Stimulated activated CD4-positive, alpha-beta T cell treated with anti-CD3 and anti-CD28 coated beads, Interleukin-4, amount 100 ng/mL, for 1 hour (primary cell): Measurements from ENCODE around the gene MORN5.

Experiments used
- DNase-seq: peaks from one replicate; pipeline ENCODE4 v3.0.0-alpha.2; 2020

The MORN5 gene

GRCh38 chr9:122125158-122125508 lies 34.6 kb upstream of the MORN5 start:
- DNase-seq, result peak; percentile 80

- no peak for DNase-seq
These were observed 34.0 kb upstream of the MORN5 start for GRCh38 chr9:122125509-122126330.

DNA sequence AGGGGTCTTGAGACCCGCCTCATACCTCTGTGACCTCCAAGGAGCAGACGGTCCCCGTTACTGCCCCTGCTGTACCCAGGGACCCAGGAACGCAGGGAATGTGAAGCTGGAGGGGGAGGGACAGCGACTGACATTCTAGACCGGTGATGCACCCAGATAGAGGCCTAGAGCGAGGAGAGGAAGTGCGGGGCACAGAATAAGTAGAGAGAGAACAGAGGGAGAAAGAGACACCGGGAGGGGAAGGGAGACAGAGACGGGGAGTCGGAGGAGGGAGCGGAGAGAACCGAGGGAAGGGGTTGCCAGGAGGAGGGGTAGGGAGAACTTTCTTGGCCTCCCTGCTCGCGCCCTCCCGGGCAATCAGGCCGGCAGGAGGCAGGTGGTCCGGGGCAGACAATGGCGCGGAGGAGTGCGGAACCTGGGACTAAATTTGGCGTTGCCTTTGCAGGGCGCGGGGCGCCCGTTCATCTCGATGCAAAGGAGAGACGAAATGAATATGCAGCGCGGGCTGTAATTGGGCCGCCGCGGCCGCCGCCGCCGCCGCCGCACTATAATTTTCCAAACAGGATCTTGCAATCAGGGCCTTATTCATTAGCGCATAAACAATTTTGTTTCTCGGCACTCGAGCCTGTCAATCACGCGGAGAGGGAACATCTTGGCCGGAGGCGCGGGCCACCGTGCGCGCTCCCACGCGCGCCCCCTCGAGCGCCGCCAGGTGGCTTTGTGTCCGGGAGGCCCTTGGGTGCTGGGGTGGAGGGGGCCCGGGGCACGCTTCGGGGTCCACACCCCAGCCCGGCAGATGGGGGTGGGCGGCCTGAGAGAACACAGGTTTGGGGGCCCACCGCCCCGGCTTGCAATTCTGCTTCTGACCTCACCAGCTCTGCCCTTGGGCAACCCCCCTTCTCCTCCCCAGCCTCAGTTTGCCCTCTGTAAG lies 33.1 kb upstream of the MORN5 start:
- DNase-seq, result no peak

- no peak for DNase-seq
These were observed 32.3 kb upstream of the MORN5 start for GRCh38 chr9:122127396-122127798.

DNA sequence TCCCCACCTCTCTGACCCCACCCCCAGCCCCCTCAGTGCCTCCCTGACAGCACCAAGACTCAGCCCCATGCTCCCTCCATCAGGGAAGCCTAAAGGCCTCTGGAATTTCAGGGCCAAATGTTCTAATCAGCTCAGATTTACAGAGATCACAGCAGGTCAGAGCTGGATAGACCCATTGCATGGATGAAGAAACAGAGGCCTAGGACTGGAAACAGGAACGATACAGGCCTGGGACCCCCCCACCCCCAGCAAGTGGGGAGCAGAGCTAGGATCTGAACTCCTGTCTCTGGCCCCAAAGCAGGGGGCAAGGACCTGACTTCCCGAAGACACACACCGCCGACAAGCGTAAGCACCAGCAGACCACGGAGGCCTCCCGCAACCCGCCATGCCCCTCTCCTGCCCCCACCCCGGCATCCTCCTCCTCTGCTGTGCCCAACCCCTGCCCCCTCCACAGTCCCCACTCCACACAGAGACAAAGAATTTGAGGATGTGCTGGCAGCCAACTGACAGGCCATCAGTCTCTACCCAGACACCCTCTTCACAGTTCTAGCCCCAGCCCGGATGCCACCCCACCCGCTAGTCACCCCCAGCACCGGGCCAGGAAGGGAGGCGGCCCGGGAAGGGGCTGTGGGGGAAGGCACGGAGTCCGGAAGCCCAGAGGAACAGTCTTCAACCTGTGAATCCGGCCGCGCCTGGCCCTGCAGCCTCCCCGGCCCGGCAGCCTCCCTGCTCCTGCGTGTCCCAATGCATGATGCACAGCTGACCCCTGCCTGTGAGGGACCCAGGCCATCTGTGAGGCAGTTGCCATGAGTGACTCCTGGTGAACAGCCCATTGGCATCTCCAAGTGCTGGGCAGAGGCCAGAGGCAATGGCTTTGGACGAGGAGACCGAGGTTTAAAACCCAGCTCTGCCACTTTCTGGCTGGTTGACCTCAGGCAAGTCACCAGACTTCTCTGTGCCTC lies 31.4 kb upstream of the MORN5 start:
- DNase-seq, result no peak

DNA sequence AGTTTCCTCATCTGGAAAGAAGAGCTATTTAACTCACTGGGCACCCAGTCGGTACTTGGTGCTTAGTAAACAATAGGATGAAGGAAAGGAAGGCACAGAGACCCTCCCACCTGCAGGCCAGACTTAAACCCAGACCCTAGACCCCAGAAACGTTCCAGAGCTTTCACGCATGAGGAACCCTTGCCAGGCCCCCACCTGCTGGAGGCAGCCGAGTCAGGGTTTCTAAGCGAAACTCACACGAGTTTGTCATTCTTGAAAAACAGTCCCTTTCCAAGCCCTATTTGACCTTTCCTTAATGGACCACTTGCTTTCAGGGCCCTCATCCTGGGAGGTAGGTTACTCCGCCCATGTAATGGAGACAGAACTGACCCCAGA lies 30.8 kb upstream of the MORN5 start:
- DNase-seq, result no peak

DNA sequence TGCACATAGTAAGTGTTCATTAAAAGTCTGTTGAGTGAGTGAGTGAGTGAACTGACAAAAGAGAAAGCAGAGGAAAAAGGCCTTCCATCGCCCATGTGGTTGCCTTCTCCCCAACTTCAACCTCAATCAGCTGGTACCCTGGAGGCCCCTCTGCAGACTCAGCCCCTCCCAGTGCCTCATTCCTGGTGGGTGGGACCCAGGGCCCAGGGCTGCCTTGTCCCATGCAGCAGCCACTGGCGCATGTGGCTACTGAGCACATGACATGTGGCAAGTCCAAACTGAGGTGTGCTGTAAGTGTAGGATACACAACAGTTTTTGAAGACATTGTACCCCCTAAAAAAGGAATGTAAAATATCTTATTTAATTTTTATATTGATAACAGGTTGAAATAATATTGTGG lies 29.7 kb upstream of the MORN5 start:
- no peak for DNase-seq

GRCh38 chr9:122130837-122131236 lies 28.9 kb upstream of the MORN5 start:
- DNase-seq, result no peak

DNA sequence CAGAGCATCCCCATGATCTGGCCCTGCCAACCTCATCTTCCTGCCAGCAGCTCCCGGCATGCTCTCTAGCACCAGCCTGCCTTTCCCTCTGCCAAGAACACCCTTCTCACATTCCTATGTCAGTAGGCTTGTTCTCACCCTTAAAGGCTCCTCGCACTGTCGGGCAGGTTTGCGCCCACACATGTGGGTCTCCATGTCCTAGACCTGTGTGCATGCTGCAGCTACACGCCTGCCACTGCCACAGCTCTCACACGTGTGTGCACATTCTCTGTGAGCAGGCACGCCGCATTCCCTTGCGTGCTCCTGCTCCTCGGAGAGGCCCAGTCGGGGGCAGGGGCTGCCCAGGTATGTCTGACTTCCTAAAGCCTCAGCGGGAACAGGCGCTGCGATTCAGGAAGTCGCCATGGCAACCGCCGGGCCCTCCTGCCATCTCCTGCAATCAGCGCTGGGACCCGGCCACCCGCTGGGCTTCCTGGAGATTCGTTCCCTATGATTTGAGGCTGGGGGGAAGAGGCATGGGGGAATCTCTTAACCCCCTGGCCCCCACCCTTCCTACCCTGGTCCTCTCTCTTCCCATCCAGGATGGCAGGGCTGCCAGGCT lies 28.2 kb upstream of the MORN5 start:
- DNase-seq, result no peak

DNA sequence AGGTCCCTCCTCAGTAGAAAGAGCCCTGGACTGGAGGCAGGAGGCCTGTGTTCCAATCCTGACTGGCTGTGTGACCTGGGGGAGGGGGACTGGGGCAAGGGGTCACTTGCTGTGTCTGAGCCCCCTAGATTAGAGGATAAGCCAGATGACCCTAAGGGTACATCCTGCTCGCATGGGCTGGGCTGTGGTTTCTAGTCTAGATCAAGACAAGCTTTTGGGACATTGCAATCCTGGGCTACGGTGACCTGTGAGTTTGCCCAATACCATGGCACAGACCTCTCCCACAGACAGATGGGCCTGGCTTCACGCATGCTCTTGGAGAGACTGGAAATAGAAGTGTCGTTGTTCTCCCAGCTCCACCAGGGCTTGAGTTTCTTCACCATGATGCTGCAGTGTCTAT lies 27.2 kb upstream of the MORN5 start:
- DNase-seq, result no peak

GRCh38 chr9:122133263-122133983 lies 26.3 kb upstream of the MORN5 start:
- no peak for DNase-seq

GRCh38 chr9:122133984-122134535 lies 25.6 kb upstream of the MORN5 start:
- no peak for DNase-seq

DNA sequence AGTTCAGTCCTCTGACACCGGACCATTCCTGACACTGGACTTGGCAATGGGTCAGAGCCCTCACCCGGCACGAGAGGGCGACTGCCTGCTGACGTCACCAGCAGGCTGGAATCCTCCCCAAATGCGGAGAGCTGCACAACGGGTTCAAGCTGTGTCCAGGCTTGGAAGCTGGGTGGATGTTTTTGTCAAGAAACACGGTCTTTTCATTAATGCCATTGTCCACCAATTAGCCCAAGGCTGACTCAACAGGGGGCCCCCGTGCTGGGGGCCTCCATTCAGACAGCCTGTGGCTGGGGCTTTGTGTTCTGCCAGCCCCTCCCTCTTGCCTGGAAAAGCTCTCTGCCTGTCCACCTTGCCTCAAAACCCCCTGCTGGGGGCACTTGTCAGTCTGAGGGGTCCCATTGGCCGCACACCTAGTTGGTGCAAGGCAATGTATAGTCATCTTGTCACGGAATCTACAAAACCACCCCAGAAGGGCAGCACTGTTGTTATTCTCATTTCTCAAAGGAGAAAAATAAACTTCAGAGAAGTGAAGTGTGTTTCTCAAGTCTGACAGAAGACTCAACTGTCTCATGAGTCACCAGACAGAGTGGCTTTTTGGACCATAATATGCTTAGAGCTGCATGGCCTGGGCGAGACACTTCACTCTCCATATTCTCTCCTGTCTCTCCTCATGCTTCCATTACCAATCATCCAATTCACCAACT lies 24.7 kb upstream of the MORN5 start:
- DNase-seq, result no peak

GRCh38 chr9:122135529-122135859 lies 24.2 kb upstream of the MORN5 start:
- no peak for DNase-seq

- no peak for DNase-seq
These were observed 21.0 kb upstream of the MORN5 start for GRCh38 chr9:122138560-122139268.

GRCh38 chr9:122140368-122141193 lies 19.1 kb upstream of the MORN5 start:
- no peak for DNase-seq

DNA sequence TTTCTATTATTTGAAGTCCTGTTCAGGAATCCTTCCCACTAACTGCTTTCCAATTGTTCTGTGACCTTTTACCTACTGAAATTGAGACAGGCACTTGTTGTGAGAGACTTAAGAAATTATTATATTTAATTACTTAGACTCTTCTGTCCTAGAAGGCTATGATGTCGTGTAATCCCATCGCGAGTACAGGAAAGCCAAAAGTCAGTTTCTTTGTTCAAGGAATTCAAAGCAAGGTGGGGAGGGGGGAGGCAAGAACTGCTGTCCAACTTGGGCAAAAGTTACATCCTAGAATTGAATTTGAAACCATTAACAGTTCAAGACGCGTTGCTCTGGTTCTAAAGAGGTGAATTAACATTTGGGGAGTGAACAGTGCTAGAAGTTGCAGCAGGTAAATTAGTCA lies 18.0 kb upstream of the MORN5 start:
- DNase-seq, result no peak

DNA sequence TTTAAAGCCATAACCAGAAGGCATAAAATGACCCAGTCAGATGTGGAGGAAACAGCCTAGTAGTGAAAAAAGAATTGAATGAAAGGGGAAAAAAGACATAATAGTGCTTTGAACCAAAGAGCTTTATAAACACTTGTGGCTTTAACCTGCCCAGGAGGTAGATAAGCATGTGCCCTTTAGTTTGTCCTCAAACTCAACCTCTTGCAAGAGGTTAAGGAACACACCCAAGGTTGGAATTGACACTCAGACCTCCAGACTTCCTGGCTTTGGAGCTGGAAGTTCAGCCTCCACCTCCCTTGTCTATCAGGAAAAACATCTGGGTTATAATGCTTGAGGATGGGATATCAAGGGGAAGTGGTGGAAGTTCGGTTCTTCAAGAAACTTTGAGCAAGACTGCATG lies 16.4 kb upstream of the MORN5 start:
- DNase-seq, result no peak

GRCh38 chr9:122143876-122144405 lies 15.8 kb upstream of the MORN5 start:
- DNase-seq, result no peak
